HG02610 (cell line): ENCODE measurements around the gene APBB3.

Experiments
- ATAC-seq: cut with Tn5 transposase; IDR thresholded peaks from one replicate; pipeline ENCODE4 v1.9.1; 2021; ENCODE audit warnings: mild to moderate bottlenecking, moderate library complexity; ENCODE audit not compliant: unreplicated experiment

APBB3 gene

GRCh38 chr5:140575309-140575708 is 10.9 kb upstream of the APBB3 start:
- ATAC-seq, result no peak

- no peak for ATAC-seq
These were observed 9.8 kb upstream of the APBB3 start for GRCh38 chr5:140574165-140574564.

DNA sequence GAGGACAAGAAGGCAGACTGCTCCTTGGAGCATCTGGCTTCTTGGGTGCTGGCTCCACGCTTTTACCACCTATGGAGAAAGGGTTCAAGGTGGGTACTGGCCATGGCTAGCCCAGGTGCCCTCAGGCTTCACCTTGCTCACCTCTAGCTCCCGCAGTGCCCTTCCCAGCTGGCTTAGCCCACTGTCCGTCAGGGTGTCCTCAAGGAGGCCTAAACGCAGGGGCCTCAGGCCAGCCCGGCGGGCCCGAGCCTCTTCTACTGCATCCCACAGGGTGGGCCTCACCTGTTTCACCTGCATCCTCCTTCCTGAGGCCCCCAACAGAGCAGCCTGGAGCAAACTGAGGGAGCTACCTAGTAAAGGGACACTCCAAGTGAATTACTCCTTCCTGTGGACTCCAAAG is 9.3 kb upstream of the APBB3 start:
- ATAC-seq, result no peak

DNA sequence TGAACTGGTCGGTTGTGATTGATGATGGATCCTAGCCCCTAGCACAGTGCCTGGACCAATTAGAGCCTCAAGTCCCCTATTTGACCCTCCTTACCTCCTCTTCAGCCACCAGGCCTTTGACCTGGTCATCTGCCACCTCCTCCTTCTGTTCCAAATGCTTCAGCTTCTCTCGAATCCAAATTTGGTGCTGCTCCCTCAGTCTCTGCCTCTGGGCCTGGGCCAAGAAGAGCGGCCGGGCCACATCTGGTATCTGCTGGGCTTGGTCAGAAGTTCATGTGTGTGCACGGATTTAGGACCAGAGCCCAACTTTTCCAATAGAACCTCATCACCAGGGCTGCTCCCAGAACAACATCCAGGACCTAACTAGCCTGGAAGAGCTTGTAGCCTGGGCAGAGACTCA is 6.7 kb upstream of the APBB3 start:
- no peak for ATAC-seq

GRCh38 chr5:140570488-140570887 is 6.1 kb upstream of the APBB3 start:
- no peak for ATAC-seq

DNA sequence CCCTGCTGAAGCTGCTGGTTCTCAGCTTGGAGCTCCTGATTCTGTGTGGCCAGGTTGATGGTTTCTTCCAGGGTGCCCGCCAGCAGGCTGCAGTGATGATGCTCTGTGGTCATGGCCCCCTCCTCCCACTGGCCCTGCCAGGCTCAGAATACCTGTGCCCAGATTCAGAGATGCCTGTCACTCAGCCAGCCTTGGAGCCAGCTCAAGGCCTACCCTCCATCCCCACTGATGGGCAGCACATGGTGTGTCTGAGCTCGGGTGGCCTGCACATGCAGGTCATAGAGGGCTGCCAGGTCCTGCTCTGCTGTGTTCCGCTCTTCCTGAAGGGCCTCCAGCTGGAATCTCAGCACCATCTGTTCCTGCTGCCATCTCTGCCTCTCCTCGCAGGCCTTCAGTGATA is 5.7 kb upstream of the APBB3 start:
- ATAC-seq, result no peak

- ATAC-seq, result no peak
These were observed 4.8 kb upstream of the APBB3 start for GRCh38 chr5:140569197-140569596.

DNA sequence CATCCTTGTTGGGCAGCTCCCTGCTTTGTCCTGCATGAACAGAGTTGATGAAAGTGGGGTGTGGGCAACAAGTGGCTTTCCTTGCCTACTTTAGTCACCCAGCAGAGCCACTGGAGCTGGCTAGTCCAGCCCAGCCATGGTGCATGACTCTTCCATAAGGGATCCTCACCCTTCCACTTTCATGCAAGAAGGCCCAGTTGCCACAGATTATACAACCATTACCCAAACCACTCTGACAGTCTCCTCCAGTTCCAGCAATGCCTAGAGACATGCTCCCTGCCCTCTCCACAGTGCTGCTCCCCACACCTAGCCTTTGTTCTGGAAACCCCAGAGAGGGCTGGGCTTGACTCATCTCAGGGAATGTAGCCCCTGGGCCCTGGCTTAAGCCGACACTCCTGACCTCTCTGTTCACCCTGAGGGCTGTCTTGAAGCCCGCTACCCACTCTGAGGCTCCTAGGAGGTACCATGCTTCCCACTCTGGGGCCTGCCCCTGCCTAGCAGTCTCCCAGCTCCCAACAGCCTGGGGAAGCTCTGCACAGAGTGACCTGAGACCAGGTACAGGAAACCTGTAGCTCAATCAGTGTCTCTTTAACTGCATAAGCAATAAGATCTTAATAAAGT is 4.2 kb upstream of the APBB3 start:
- no peak for ATAC-seq

DNA sequence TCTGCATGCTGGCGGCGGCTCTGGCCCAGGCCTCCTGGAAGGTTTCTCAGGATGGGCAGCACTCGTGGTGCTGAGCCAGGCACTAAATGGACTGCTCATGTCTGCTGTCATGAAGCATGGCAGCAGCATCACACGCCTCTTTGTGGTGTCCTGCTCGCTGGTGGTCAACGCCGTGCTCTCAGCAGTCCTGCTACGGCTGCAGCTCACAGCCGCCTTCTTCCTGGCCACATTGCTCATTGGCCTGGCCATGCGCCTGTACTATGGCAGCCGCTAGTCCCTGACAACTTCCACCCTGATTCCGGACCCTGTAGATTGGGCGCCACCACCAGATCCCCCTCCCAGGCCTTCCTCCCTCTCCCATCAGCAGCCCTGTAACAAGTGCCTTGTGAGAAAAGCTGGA is 3.5 kb upstream of the APBB3 start:
- ATAC-seq, result no peak

- ATAC-seq, result no peak
These were observed 2.9 kb upstream of the APBB3 start for GRCh38 chr5:140567136-140567818.

DNA sequence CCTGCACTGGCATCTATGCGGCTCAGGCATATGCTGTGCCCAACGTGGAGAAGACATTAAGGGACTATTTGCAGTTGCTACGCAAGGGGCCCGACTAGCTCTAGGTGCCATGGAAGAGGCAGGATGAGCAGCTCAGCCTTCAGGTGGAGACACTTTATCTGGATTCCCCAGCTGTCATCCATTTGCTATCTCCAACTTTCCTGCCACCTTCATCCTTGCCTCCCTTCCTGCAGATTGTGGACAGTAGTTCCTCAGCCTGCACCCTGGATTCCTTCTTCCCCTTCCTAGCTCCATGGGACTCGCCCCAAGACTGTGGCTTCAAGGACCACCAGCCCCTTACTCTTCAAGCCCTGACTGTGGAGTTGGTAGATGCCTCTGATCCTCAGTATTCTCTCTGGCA is 2.3 kb upstream of the APBB3 start:
- ATAC-seq, result no peak

DNA sequence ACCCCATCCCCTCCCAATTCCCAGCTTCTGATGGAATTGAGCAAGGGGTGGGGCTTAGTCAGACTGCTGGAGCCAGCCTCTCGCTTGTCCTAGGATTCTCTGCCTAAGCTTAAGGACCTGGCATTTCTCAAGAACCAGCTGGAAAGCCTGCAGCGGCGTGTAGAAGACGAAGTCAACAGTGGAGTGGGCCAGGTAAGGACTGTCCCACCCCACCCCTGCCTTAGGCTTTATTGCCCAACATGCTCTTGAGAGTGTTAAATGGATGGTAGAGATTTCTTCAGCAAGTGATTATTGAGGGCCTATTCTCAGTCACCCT is 1.3 kb upstream of the APBB3 start:
- no peak for ATAC-seq

DNA sequence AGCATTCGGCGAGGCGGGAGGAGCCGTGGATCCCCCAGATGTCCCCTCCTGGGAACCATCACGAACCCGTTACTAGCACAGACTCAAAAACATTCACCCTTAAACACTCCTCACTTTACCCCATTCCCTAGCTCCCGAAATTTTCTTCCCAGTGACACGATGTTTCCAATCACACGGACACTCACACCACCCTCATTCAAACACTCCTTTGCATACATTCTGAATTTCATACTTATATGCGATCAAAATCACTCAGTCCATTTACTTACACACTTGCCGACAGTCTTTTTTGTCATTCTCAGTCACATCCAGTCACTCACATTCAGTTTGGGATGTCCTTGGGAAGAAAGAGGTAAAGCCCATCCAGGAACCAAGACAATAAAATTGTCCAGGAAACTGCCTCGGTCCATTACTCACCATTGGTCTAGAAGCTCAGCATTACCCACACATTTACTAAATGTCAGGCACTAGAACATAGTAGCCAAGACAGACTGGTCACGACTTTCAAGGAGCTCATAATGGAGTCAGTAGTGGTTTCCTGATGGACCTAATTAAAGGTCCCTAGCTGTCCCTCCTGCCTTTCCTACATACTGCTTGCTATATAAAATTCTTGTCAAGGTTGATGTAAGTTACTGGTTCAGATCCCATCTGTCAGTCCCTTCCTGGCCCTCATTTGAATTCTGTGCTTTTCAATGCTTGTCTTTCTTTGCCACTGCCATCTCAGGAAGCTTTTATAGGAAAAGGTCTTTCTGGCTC is 804 bp upstream of the APBB3 start:
- peak; percentile 1 for ATAC-seq

DNA sequence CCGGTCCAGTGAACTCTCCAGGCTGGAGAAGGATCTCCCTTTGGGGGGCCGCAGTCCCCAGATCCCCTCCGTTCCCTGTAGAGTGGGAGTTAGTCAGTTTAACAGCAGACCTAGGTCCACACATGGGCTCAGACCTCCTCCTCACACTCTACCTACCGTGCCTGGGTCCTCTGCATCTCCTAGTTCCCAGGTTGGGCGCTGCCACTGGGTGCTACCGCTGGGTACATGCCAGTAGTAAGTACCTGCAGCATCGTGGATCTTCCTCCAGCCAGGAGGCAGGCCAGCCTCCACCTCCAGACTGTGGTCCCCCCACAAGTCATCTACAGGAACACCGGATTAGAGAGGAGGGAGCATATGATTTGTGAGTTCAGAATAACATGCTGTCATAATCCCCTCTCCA is 802 bp downstream of the APBB3 start:
- ATAC-seq, result no peak

- no peak for ATAC-seq
These were observed 2.5 kb downstream of the APBB3 start for GRCh38 chr5:140561753-140562523.

- ATAC-seq, result no peak
These were observed 4.2 kb downstream of the APBB3 start for GRCh38 chr5:140560227-140560626.

DNA sequence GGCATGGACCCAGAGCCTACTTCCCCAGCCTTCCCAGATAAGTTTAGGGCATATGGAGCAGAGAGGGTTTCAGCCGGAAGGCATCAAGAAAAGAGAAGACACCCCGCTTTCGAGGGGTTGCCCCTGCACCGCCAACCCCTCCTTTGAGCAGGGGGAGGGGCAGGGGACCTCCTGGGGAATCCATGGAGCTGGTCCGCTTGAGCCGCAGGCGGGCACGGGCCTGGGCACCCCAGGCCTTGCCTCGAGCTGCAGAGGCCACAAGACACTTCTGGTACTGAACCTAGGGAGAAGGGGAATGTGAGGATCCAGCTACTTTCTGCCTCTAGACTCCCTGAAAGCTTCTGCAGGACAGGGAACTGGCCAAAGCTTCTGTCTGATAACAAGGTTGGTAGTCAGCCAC is 5.9 kb downstream of the APBB3 start:
- ATAC-seq, result no peak

DNA sequence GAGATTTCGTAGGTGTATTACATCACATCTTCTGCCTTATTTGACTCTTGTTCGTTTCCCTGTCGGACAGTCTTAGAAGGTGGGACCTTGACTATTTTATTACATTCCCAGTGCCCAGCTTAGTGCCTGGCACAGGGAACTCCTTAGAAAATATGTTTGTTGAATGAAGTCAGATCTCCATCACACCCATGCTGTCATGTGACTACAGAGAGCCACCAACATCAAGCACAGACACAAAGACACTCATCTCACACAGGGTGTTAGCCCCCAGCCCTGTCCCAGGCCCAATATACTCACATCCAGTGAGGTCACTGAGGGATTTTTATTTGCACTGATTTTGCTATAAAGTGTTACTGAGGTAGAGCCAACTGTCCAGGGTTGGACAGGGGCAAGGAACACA is 6.4 kb downstream of the APBB3 start:
- no peak for ATAC-seq

DNA sequence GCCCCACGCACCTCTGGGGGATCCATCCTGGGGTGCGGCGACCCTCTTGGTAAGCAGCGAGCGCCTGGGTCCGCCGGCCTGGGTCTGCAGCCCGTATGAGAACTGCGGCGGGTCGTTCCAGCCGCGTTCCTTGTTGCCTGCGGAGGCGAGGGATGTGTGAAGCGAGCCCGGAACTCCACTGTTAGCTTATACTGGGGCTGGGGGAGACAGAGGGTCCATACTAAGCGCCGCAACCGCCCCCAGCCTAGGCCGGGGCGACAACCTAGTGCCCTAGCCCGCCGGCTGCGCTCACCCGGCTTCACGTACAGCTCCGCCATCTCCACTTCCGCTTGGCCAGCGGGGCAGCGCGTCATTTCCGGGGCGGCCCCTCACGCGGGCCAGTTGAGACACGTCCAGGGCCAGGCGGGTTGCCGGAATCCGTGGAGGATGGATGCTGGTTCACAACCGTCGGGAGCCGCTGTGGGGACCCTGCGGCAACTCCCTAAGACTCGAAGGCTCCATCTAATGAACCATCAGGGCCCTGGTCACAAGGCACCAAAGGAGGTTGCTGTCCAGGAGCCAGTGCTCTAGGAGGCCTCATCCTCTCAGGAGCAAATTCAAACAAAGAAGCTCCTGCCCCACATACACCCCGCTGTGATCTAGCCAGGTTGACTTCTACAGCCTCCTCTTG is 7.1 kb downstream of the APBB3 start, which contains the start of gene SRA1:
SRA1 (minus strand) TSS at position 338 of the 670 bp plus-strand sequence; CDS start at position 317, 21 bp downstream.
- ATAC-seq, result peak; percentile 95

- ATAC-seq, result no peak
These were observed 8.0 kb downstream of the APBB3 start for GRCh38 chr5:140556438-140556837.

GRCh38 chr5:140555747-140556312 is 8.6 kb downstream of the APBB3 start:
- no peak for ATAC-seq
